GM21367 (cell line): Measurements from ENCODE around the gene VDAC2.

ENCODE experiments used
- ATAC-seq: cut with Tn5 transposase; IDR thresholded peaks from one replicate; pipeline ENCODE4 v1.9.1; 2021; ENCODE audit not compliant: unreplicated experiment

Gene VDAC2

DNA sequence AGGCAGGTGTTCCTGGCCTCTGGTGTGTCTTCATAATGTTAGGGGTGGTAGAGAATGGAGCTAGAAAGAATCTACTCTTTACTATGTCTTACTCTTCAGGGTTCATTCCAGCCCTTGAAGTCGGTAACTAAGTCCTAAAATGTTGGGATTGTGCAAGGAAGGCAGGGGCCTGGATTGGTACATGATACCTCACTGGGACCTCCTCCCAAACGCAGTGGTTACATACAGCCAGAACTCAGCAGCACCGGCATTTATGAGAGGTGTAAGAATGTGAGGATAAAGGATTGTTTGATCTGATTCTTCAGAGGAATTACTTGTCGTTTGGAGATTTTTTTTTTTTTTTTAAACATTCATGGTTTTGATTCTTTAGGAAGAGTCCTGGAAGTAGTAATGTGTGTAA, 18.2 kb downstream of the VDAC2 start:
- no peak for ATAC-seq

DNA sequence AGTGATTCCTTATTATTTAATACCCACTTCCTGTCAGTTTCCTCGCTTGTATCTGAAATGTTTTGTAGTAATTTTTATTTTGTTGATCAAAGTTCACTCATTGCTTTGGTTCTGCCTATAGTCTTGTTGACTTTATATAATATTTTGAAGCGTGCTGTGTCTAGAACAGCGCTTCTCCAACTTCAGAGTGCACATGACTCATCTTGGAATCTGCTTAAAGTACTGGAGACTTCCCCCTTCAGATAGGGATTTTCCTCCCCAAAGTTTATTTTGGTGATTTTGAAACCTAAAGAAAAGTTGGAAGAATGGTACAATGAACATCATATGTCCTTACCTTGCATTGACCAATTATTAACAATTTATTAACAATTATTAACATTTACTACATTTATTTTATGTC, 19.4 kb downstream of the VDAC2 start:
- ATAC-seq: no peak

DNA sequence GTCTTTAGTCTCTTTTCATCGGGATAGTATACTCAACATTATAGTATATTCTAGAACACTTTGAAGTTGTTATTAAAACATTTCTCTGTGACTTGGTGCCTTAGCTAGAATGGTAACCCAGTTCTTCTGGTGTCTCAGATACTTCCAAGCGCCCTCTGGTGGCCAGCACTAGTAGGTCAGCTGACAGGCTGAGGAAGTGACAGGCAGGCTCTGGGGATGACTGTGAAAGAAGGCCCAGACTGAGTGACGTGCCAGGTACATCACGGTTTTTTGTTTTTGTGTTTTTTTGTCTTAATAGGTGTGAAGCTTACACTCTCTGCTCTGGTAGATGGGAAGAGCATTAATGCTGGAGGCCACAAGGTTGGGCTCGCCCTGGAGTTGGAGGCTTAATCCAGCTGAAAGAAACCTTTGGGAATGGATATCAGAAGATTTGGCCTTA, 20.0 kb downstream of the VDAC2 start:
- ATAC-seq: peak; percentile 26

DNA sequence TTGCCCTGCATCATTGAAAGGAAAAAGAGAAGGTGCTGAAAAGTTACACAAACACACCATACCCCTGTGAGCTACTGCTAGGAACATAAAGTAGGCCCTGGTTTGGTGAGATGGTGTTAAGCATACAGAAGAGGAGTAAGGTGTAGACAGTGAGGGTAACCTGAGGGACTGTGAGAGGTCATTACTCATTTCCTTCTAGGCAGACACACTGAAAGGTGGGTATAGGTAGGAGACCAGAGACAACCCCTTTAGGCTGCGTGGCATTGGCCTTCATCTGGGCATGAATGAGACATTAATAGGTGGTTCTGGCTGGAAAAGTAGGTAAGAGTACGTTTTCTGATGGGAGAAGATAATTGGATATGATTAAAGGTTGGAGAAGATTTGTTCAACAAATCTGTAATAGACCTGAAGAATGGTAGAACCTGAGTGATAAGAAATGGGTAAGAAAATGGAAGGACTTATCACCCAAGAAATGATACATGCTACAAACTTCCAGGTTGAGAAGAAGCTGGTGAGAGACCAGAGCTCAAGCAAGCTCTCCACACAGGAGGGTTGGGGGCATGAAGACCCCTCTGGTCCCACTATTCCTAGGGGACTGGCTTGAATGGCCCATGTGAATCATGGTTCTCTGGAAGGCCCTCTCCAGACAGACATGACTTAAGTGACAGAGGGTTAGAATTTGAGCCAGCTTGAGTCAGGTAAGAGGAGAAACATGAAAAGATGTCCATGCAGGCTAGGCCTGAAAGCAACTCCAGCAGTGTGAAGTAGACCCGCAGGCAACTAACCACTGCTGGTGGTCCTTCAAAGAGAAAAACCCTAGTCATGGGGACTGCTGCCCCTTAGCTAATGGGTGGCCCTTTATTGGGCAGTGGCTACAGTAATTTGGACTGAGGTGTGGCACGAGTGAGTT, 21.3 kb downstream of the VDAC2 start:
- ATAC-seq: no peak

DNA sequence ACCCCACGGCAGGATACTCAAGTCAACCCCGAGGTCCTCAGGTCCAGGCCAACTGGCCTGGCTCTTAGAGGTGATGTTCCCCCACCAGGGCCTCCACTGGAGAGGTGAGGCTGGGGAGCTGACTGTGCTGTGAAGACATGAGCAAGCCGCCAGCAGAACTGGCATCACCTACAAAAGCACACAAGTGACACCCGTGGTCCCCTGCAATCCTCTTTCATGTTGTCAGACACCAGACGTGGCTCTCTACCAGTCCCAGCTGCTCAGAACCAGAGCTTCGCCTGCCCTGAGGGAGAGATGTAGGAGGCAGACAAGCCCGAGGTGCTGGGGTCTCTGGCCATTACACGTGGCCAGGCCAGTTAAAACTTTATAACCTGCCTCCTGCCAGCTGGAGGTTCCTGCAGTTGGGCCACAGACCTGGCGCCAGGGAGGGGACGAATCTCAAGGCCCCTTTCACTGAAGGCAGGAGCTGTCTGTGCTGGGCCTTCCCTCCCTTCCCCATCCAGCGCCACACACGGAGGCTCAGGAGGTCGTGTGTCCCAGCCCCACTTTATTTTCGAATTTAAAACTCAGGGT, 22.9 kb downstream of the VDAC2 start:
- no peak for ATAC-seq

DNA sequence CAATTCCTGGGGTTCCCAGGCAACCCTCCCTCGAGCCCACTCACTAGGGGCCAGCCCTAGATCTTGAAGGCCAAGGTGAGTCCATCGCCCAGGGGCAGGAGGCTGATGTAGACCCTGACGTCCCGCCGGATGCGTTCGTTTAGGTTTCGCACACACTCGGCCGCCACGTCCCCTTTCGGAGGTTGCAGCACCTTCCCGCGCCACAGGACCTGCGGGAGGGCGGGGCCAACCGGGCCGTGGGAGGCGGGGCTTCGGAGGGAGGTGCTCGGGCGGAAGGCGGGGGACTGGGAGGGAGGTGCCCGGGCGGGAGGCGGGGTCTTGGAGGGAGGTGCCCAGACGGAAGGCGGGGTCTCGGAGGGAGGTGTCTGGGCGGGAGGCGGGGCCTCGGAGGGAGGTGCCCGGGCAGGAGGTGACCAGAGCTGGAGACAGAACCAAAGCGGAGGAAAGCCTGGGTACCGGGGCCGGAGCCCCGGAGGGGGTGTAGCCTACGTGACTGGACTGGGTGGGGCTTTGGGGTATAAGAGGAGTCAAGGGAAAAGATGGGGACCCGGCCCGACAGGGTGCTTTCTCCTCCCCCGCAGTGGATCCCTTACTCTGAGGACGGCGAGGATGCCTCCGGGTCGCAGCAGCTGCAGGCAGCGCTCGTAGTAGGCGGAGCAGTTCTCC, 23.6 kb downstream of the VDAC2 start:
- ATAC-seq: peak; percentile 46

DNA sequence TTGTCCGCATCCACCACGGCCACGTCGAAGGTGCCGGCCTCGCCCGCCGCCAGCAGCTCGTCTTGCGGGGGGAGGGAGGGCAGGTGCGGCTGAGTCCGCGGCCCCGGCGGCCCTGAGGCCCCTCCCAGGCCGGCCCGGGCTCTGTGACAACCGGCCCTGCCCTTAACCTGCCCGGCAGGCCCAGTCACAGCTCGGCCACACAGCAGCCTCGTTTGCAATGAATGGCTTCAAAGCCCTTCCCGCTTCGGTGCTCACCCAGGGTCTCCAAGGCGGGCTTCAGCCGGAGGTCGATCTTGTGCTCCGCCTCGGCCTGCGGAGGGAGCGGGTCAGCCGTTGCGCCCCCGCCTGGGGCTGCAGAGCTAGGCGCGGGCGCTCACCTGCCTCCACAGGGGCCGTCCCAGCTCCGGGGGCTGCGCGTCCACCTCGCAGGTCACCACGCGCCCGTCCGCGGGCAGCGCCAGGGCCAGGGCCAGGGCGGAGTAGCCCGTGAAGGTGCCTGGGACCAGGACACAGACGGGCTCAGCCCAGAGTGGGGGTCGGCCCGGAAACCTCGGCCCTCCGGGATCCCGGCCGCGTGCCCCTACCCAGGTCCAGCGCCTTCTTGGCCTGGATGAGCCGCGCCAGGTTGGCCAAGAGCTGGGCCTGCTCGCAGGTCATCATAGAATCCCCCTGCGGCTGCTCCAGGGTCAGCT, 24.2 kb downstream of the VDAC2 start:
- ATAC-seq: peak; percentile 8

DNA sequence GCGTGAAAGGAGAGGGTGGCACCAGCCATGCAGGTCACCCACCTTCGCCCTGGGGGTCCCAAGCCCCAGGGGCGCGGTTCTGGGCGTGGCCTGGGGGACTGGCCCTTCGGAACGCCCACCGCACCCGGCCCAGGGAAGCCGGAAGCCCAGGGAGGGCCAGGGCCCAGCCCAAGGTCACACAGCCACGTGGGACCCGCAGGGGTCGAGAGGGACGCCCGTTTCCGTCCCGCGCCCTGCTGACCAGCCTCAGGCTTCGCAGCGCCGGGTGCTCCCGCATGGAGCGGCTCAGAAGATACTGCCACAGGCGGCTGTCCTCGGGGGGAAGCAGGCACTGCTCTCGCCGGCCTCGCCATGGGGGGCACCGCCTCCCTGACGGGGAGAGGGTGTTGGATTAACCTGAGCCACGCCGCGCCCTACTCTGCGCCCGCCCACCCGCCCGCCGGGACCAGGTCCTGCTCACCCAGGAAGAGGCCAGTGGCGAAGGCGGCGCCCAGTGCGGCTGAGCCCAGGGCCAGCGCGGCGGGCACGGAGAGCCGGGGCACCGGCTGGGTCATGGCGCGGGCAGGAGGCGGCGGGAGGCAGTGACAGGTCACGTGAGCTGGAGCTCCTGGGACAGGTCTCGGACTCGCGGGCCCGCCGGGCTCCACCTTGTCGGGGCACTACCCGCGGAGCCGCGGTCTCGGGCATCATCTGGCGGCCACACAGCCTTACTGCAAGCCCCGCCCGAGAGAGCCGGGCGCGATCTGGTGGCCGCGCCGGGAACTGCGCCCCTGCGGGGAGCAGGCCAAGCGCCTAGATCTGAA, 25.0 kb downstream of the VDAC2 start, which contains the start of gene COMTD1:
Gene COMTD1 (minus strand): TSS at position 583 of the 803 bp plus-strand sequence. CDS start 29 bp downstream, at position 554.
- ATAC-seq: peak; percentile 67

DNA sequence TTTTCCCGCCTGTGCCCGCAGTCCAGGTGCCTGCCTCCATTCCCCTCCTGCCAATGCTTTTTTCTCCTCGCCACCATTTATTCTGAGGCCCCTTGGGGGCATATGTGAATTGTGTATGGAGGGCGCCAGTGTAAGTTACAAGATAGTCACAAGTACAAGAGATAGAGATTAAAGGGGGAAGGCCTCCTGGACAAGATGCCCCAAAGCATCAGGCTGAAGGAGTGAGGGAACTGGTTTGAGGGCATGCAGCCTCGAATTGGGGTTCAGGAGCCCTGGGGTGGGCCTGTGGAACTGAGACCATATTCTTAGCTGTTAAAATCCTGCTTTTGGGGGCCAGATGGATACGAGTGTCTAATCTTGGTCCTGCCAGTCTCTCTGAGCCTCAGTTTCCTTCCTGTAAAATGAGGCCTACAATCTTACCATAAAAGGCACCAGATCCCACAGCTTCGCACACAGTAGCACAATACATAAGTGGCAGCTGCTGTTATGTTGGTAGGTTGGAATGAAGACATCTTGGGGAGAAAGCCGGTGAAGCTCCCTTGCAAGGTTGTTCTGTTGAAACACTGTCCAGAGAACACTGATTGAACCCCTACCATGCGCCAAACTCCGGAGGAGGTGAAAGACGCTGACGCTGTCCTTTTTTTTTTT, 25.7 kb downstream of the VDAC2 start:
- ATAC-seq: no peak

DNA sequence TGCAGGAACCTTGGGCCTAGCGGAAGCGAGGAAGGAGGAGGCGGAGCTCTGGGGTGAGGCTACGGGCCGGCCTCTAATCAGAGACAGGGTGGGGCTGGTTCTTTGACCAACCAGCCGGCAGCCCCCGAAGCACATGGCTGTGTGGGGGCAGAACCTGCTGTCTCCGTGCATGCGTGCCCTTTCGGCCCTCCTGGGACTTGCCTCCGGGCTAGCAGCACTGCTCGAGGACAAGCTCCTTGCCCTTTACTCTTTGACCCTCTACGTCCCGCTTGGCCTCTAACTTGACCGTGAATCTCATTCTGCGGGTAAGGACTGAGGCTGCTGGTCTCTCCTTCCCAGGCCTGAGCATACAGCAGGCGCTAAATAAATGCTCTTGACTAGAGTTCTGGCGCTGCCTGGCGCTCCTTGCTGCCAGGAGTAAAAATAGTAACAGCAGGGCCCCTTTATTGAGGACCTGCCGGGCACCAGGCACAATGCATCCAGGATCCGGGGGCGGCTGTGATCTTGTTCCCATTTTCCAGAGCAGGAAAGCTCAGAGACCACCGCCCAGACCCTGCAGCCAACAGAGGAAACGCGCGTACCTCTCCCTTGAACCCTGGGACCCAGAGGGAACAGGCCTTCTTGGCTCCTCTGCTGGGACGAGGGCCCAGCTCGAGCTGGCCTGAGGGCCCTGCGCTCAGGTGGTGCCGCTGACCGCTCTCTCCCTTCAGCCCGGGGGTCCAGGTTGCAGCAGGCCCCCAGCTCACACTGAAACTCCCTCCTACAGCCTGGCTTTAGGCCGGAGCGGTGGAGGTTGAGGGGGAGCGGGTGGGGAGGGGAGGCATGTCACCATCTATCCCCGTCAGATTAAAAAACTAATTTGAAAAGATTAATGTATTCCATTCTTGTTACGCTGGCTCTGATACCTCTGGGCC, 27.8 kb downstream of the VDAC2 start:
- no peak for ATAC-seq

DNA sequence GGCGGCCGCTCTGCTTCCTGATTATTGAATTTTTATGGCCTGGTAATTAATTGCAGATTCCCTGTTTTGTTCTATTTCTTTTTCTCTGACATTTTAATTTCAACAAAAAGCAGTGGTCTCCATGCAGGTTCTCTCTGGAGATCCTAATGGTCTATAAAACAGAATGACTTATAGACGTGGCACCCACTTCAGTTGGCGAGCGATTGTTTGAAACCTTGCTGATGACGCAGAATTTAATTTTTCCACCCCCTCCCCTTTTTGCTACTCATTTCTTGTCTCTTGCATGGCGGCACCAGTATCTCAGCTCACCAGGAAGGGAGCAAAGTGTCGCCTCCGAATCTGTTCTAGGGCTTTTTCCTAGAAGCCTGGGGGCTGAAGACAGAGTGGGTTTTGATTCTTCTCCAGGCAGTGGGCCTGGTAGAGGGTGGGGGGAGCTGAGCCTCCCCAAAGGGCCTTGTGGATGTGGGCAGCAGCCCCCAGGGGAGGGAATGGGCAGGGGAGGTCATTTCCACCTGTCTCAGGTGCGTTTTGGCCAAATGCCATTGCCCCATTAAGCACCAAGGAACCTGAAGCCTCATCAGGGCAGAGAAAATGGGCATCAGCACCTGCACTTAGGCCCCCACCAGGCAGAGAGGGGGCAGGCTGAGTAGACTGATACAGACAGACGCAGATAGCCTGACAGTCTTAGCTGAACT, 28.6 kb downstream of the VDAC2 start:
- ATAC-seq: no peak

DNA sequence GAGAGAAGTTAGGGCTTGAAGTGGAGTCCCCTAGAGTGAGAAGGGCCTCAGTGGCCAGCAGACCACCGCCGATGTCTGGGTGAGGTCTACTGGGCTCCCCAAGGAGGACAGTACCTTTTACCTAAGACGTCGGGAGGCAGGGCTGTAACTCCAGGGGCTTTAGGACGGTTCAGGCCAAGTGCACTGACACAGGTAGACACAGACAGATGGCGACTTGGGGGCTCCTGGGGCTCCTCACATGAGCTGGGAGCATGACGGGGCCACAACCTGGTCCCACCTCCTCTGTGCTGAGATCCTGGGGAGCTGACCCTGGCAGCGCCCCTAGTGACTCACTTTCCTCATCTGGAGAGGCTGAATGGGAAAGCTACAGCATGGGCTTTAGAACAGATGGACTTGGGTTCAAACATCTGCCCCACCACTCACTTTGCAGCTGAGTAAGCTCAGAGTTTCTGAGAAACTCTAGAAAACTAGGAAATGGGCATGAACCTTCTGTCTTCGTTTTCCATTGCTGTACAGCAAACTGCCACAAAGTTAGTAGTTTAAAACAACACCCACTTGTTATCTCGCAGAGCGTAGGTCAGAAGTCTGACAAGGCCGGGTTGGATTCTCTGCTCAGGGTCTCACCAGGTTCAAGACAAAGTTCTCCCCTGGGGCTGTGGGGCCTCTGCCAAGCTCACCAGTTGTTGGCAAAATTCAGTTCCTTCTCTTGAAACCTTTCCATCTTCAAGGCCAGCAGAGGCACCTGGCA, 29.9 kb downstream of the VDAC2 start:
- no peak for ATAC-seq

DNA sequence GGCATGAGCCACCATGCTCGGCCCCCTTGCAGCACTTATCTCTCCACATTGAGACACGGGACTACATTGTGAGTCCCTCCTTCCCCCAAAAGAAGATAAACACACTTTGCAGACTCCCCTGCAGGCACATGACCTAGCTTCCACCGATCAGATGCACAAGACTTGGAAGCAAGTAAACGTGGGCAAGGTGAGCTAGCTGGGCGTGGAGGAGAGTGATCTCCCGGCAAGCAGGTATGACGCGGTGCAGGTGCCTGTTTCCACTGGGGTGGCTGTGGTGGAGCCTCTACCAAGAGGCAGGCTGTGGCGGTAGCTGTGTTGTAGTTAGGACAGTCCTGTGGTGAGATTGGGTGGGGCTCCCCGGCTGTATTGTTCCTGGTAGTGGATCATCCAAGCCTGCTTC, 32.8 kb downstream of the VDAC2 start:
- ATAC-seq: no peak

DNA sequence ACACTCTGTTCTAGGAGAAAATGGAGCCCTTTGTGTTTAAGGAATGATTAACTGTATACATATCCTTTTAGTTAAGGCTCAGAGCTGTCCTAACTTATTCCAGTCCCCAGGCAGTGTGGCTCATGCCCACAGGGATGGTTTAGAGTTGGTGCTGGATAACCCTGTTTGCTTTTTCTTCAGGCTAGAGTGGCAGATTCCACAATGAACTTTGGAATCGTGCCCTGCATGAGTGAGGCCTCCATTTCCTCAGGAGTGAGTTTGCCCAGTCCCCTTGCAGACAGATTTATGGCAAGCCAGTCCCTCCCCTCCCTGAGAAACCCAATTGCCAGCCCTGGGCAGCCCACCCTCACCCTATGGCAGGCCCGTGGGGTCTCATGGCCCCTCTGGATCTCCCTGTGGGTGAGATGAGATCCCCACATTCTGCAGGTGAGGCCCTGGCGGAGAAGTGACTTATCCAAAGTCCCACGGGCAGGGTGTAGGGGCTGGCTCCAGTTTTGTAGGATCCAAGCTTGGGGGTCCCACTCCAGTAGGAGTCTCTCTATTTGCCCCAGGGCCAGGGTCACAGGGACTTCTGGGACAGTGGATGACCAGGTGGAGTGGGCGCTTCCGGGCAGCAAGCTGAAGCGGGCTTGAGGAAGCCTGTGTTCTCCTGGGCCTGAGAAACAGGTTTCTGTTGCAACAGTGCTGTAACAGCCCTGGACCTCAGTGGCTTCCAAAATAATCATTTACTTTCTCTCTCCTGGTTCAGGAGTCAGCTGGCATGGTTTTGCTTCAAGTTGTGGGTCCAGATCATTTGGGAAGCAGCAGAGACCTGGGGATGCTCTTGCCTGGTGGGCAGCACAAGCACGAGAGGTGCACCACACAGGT, 34.1 kb downstream of the VDAC2 start:
- ATAC-seq: no peak

DNA sequence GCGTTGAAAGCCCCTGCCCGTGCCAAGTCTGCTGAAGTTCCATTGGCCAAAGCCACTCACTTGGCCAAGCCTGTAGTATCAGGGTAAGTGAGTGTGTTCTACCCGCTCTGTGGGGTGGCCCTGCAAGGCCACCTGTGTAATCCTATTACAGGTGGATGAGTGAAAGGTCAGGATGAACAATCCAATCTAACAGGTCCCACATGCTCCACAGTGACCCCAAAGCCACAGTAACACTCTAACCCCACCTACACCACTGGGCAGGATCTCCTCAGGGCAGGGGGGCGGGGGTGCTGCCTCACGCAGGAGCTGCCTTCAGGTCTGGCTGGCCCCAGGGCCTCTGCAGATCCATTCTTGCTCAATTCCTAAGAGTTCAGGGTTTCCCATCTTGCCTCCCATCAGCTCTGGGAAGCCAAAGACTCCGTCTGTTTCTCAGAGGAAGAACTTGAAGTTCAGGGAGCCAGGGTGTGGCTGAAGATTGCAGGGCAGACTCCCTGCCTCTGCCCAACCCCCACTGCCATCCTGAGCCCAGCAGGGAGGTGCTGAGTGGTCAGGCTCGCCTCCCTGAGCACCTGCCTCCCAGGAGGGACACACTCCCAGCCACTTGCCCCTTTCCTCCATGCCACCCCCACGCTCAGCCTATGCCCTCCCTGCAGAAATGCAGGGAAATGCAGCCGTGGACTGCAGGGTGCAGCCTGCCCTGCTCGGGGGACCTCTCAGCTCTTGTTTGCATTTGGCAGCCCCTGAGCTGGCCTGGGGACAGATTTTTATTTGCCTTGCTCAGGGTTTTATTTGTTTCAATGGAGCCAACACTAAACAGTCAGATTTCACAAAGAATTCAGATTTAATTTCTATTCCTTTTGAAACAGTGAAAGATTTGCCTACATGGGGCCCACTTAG, 35.0 kb downstream of the VDAC2 start:
- no peak for ATAC-seq

DNA sequence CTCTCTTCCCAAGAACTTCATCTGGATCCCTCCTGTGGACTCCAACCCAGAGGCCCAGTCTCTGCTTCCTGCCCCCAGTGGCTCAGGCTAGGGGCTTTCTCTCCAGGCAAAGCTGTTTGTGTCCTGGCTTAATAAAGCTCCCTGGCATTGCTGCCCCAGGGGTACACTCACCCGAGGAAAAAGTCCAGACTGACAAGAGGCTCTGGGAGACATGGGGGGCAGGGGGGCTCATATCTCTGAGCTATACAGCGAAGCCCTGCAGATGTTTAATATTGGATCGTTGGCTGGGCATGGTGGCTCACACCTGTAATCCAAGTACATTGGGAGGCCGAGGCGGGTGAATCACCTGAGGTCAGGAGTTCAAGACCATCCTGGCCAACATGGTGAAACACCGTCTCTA, 35.9 kb downstream of the VDAC2 start:
- ATAC-seq: no peak
